Left hindlimb (tissue), 1 donor: ENCODE results near the gene BZW1.
"Not testable (repeated sequence)": the region's sequence is repeated elsewhere in the genome, so short reads cannot be mapped to it uniquely, and the experiment has no call there.

Experiments used
- DNase-seq: peaks from one replicate; pipeline ENCODE4 v3.0.0-alpha.2; 2018

Gene BZW1

GRCh38 chr2:200794143-200794542, 17.6 kb upstream of the BZW1 start:
- no peak for DNase-seq

- DNase-seq, result no peak
Observed at GRCh38 chr2:200795028-200795440, 16.7 kb upstream of the BZW1 start.

GRCh38 chr2:200796561-200796960, 15.1 kb upstream of the BZW1 start:
- no peak for DNase-seq

GRCh38 chr2:200797242-200797770, 14.4 kb upstream of the BZW1 start:
- DNase-seq, result no peak

- no peak for DNase-seq
Observed at GRCh38 chr2:200798514-200798913, 13.2 kb upstream of the BZW1 start.

- DNase-seq, result no peak
Observed at GRCh38 chr2:200800458-200800857, 11.3 kb upstream of the BZW1 start.

- DNase-seq, result not testable (repeated sequence)
Observed at GRCh38 chr2:200801431-200801830, 10.3 kb upstream of the BZW1 start.

GRCh38 chr2:200809506-200810251, 2.0 kb upstream of the BZW1 start:
- no peak for DNase-seq

GRCh38 chr2:200810252-200810997, 1.3 kb upstream of the BZW1 start:
- no peak for DNase-seq

GRCh38 chr2:200810998-200811332, 745 bp upstream of the BZW1 start:
- no peak for DNase-seq

- DNase-seq, result peak; percentile 85
Observed at GRCh38 chr2:200812122-200813022, 662 bp downstream of the BZW1 start.

GRCh38 chr2:200814276-200814815, 2.6 kb downstream of the BZW1 start:
- DNase-seq, result no peak

- no peak for DNase-seq
Observed at GRCh38 chr2:200814917-200815316, 3.2 kb downstream of the BZW1 start.

- DNase-seq, result not testable (repeated sequence)
Observed at GRCh38 chr2:200818732-200819131, 7.0 kb downstream of the BZW1 start.

GRCh38 chr2:200820573-200821234, 9.0 kb downstream of the BZW1 start:
- DNase-seq, result no peak

- no peak for DNase-seq
Observed at GRCh38 chr2:200821686-200822245, 10.1 kb downstream of the BZW1 start.

GRCh38 chr2:200828104-200828503, 16.4 kb downstream of the BZW1 start:
- no peak for DNase-seq

GRCh38 chr2:200828572-200829257, 17.0 kb downstream of the BZW1 start:
- DNase-seq, result no peak

GRCh38 chr2:200829258-200829655, 17.5 kb downstream of the BZW1 start:
- no peak for DNase-seq

- no peak for DNase-seq
Observed at GRCh38 chr2:200834701-200835100, 23.0 kb downstream of the BZW1 start.

- DNase-seq, result no peak
Observed at GRCh38 chr2:200839513-200839912, 27.8 kb downstream of the BZW1 start.
